ENCODE measurements around the gene SIRT2.

Gene SIRT2

DNA sequence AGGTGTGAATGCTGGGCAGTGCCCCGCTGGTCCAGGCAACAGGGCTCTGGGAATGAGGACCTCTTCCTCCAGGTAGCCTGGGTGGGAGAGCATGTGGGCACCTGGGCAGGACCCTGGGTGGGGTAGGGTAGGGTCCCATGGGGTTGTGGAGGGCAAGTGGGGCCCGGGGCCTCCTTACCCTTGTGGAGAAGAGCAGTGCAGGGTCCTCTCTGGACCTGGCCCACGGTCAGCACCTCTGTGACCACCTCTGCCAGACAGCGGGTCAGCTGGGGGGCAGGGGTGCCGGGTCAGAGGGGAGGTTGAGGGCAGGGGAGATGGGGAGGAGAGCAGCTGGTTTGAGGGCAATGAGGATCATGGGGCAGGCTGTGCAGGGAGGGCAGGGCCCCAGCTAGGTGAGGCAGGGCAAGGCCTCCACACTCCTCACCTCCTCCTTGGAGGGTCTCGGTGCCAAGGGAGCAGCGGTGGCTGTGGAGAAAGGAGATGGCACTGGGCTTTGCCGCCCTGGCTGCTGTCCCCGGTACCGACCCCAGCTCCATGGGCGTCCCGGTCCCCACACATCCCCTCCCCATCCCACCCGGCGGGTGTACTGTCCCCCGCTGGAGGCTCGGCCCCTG lies 12.1 kb upstream of the SIRT2 start:
- TF ChIP-seq, protein P1, sequence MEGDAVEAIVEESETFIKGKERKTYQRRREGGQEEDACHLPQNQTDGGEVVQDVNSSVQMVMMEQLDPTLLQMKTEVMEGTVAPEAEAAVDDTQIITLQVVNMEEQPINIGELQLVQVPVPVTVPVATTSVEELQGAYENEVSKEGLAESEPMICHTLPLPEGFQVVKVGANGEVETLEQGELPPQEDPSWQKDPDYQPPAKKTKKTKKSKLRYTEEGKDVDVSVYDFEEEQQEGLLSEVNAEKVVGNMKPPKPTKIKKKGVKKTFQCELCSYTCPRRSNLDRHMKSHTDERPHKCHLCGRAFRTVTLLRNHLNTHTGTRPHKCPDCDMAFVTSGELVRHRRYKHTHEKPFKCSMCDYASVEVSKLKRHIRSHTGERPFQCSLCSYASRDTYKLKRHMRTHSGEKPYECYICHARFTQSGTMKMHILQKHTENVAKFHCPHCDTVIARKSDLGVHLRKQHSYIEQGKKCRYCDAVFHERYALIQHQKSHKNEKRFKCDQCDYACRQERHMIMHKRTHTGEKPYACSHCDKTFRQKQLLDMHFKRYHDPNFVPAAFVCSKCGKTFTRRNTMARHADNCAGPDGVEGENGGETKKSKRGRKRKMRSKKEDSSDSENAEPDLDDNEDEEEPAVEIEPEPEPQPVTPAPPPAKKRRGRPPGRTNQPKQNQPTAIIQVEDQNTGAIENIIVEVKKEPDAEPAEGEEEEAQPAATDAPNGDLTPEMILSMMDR (IDR thresholded peaks at IDR 0.05; ENCODE audit: low read depth, low read length, missing control alignments), result no peak
- no peak for DNase-seq (ENCODE audit: low read depth)
- no peak overlapping the region for H3K4me3 ChIP-seq (ENCODE audit: low read depth, low read length)

DNA sequence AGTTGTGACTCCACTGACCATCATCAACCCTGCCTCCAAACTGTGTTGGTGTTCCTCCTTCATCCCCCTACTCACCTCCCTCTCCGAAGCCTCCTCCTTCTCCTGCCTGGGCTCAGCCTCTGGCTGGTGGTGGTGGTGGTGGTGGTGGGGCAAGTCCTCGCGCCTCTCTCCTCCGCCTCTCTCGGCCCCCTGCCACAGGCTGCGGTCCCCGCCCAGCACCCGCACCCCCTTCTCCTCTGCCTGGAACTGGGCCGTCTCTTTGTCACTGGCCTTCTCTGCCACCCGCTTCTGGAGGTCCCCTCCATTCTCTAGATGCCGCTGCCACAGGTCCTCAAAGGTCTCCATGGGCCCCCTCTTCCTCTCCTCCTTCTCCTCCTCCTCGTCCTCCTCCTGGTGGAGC lies 11.1 kb upstream of the SIRT2 start:
- no peak overlapping the region for H3K4me3 ChIP-seq (ENCODE audit: low read depth, low read length)
- DNase-seq (ENCODE audit: low read depth), result no peak
- TF ChIP-seq, protein P1 (IDR thresholded peaks at IDR 0.05; ENCODE audit: low read depth, low read length, missing control alignments), result no peak

DNA sequence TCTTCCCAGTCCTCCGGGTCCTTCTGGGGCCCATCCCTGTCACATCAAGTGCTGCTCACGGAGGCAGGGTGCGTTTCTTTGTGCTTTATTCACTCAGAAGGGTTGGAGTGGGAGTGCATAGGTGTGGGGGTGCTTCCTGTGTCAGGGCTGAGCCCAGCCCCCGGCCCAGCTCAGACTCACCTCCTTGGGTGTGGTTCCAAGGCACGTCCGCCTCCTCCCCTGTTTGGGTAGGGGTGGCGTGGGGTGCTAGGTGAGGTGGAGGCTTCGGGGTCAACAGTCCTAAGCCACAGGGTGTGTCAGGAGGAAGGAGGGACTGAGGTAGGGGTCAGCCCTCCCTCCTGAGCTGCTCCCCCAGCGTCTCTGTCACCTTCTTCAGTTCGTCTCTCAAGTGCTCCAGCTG lies 9.5 kb upstream of the SIRT2 start:
- TF ChIP-seq, protein P1 (IDR thresholded peaks at IDR 0.05; ENCODE audit: low read depth, low read length, missing control alignments), result no peak
- no peak overlapping the region for H3K4me3 ChIP-seq (ENCODE audit: low read depth, low read length)
- DNase-seq (ENCODE audit: low read depth), result no peak

DNA sequence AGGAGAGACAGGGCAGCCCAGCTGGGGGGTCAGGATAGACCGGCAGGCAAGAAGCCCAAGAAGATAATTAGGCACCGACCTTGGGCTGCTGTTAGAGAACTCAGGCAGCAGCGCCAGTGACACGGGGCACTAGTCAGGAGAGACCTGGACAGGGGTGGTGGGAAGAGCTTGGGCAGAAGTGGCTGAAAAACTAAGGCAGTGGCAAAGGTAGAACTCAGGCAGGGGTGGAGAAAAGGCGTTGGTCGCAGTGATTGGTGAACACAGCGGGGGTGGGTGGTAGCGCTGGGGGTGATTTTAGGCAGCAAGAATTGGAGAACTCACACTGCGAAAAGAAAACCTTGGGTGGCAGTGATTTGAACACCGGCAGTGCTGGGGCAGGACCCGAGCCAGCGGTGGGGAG lies 8.3 kb upstream of the SIRT2 start:
- no peak for DNase-seq (ENCODE audit: low read depth)
- TF ChIP-seq, protein P1 (IDR thresholded peaks at IDR 0.05; ENCODE audit: low read depth, low read length, missing control alignments), result no peak
- H3K4me3 ChIP-seq (ENCODE audit: low read depth, low read length), result no peak overlapping the region

DNA sequence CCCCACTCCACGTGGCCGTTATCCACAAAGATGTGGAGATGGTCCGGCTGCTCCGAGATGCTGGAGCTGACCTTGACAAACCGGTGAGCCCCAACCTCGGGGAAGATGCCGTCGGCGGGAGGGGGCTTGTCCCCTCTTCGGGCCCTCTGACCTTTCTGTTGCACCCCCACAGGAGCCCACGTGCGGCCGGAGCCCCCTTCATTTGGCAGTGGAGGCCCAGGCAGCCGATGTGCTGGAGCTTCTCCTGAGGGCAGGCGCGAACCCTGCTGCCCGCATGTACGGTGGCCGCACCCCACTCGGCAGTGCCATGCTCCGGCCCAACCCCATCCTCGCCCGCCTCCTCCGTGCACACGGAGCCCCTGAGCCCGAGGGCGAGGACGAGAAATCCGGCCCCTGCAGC lies 7.8 kb upstream of the SIRT2 start:
- DNase-seq (ENCODE audit: low read depth), result no peak
- H3K4me3 ChIP-seq (ENCODE audit: low read depth, low read length), result no peak overlapping the region
- TF ChIP-seq, protein P1 (IDR thresholded peaks at IDR 0.05; ENCODE audit: low read depth, low read length, missing control alignments), result no peak

DNA sequence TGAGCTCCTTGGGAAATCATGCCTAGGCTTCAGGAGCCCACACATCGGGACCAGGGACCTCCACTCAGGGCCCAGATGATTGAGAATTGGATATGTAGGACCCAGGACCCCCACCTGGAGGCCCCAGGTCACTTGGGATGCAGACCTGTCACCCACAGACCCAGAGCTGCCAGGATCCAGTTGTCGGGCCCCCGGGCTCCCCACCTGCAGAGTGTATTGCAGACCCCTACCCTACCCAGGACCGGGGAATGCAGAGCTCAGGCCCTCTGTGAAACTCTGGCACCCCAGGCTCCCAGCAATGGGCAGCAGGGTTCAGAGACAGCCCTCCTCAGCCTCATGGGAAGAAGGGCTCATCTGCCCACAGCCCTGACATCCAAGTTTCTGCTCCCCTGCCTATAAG lies 6.2 kb upstream of the SIRT2 start:
- H3K4me3 ChIP-seq (ENCODE audit: low read depth, low read length), result no peak overlapping the region
- TF ChIP-seq, protein P1 (IDR thresholded peaks at IDR 0.05; ENCODE audit: low read depth, low read length, missing control alignments), result no peak
- no peak for DNase-seq (ENCODE audit: low read depth)

All from GM12864 (cell line).